Activated CD8-positive, alpha-beta T cell treated with anti-CD3 and anti-CD28 coated beads for 36 hours (primary cell): Measurements from ENCODE around the gene FOXI1. TPM values are rescaled to one million over a fixed set of nuclear protein-coding genes. Genes with fewer than 3 reads are reported as not detected.

ENCODE experiments used
- ATAC-seq: fragments of 200-7000 bp; cut with Tn5 transposase; one replicate; pipeline ENCODE4 v1.10.0; 2021; ENCODE audit warnings: mild to moderate bottlenecking, moderate library complexity
- CTCF ChIA-PET: fragments of 350-600 bp; sonication (Branson Sonifier 250); formaldehyde crosslinking; loops from one replicate; lab custom pipeline; 2021; ENCODE audit warnings: antibody characterized with exemption; lab: Charles Lee
- POLR2A ChIA-PET: fragments of 350-600 bp; sonication (Branson Sonifier 250); formaldehyde crosslinking; loops from one replicate; lab custom pipeline; 2021; ENCODE audit warnings: antibody characterized with exemption; lab: Charles Lee
- DNase-seq: peaks from one replicate; pipeline ENCODE4 v3.0.0-alpha.2; 2020
- H3K27ac Mint-ChIP-seq: one replicate; pipeline ENCODE4 v1.8.0; 2021; ENCODE audit warnings: mild to moderate bottlenecking, mixed read lengths
- H3K27me3 Mint-ChIP-seq: one replicate; pipeline ENCODE4 v1.8.0; 2021; ENCODE audit warnings: mixed read lengths
- H3K36me3 Mint-ChIP-seq: one replicate; pipeline ENCODE4 v1.8.0; 2021; ENCODE audit warnings: low read depth, mixed read lengths
- H3K4me1 Mint-ChIP-seq: one replicate; pipeline ENCODE4 v1.8.0; 2021; ENCODE audit warnings: low read depth, mixed read lengths
- H3K4me3 Mint-ChIP-seq: one replicate; pipeline ENCODE4 v1.8.0; 2021; ENCODE audit warnings: mild to moderate bottlenecking, moderate library complexity, mixed read lengths
- H3K9me3 Mint-ChIP-seq: one replicate; pipeline ENCODE4 v1.8.0; 2021; ENCODE audit warnings: mixed read lengths
- CTCF ChIP-seq: fragments of 200-600 bp; IDR thresholded peaks from one replicate; pipeline ENCODE4 v1.8.0; 2022; ENCODE audit warnings: antibody characterized with exemption, mild to moderate bottlenecking
- intact Hi-C: fragments of 100-400 bp; cut with micrococcal nuclease; formaldehyde crosslinking; loops from one replicate; pipeline ENCODE4 v1.10.0; 2022
- total RNA-seq, 2 experiments: library from RNA; stranded (reverse); gene quantifications; one replicate each; pipeline ENCODE4 v1.2.3, GENCODE V29; 2021

Gene FOXI1
- total RNA-seq, 2 experiments from 2014 or later, result not detected

- Mint-ChIP-seq H3K27me3 (no peaks in the 10 kb centered on the region), H3K4me3 (no peak overlapping the region), H3K9me3 (no peaks in the 10 kb centered on the region), H3K36me3 (peaks cover 65% of the 10 kb centered on the region), H3K4me1 (peaks cover 7% of the 10 kb centered on the region), H3K27ac (no peak overlapping the region)
- DNase-seq (no peak), ATAC-seq (no peak)
- ChIA-PET POLR2A (no interaction called here), CTCF (interaction anchor here (1.4 kb wide), 1 partner anchor 17 kb away, joined by 3 read pairs; no protein-coding TSS in a partner anchor)
- no peak for TF ChIP-seq CTCF
- intact Hi-C loops, result no loop called here
Observed at GRCh38 chr5:170075696-170076095, 30.0 kb upstream of the FOXI1 start.

GRCh38 chr5:170076211-170076610 is 29.5 kb upstream of the FOXI1 start:
- Mint-ChIP-seq H3K4me1 (peaks cover 7% of the 10 kb centered on the region), H3K9me3 (no peaks in the 10 kb centered on the region), H3K27ac (no peak overlapping the region), H3K4me3 (no peak overlapping the region), H3K27me3 (no peaks in the 10 kb centered on the region), H3K36me3 (peaks cover 65% of the 10 kb centered on the region)
- POLR2A ChIA-PET, result no interaction called here
- CTCF ChIA-PET, result interaction anchor here (1.4 kb wide), 1 partner anchor 16 kb away, joined by 3 read pairs; no protein-coding TSS in a partner anchor
- DNase-seq, result no peak
- ATAC-seq, result no peak
- intact Hi-C loops, result no loop called here
- no peak for TF ChIP-seq CTCF

GRCh38 chr5:170076739-170077138 is 29.0 kb upstream of the FOXI1 start:
- CTCF ChIA-PET, result no interaction called here
- DNase-seq, result no peak
- no peaks in the 10 kb centered on the region for H3K27me3 Mint-ChIP-seq
- H3K4me3 Mint-ChIP-seq, result no peak overlapping the region
- ATAC-seq, result no peak
- TF ChIP-seq CTCF, result no peak
- H3K36me3 Mint-ChIP-seq, result peaks cover 62% of the 10 kb centered on the region
- no peaks in the 10 kb centered on the region for H3K9me3 Mint-ChIP-seq
- POLR2A ChIA-PET, result no interaction called here
- H3K27ac Mint-ChIP-seq, result peak overlapping the region; percentile 27
- intact Hi-C loops, result no loop called here
- H3K4me1 Mint-ChIP-seq, result peaks cover 7% of the 10 kb centered on the region

- POLR2A ChIA-PET, result no interaction called here
- intact Hi-C loops, result no loop called here
- peaks cover 63% of the 10 kb centered on the region for H3K36me3 Mint-ChIP-seq
Observed at GRCh38 chr5:170077526-170077925, 28.2 kb upstream of the FOXI1 start.

GRCh38 chr5:170078458-170078857 is 27.2 kb upstream of the FOXI1 start:
- ATAC-seq (no peak), DNase-seq (no peak)
- no peak for TF ChIP-seq CTCF
- POLR2A ChIA-PET, result no interaction called here
- Mint-ChIP-seq H3K27ac (peak overlapping the region; percentile 2), H3K27me3 (no peaks in the 10 kb centered on the region), H3K36me3 (peaks cover 69% of the 10 kb centered on the region), H3K4me1 (peaks cover 7% of the 10 kb centered on the region), H3K4me3 (no peak overlapping the region), H3K9me3 (no peaks in the 10 kb centered on the region)
- intact Hi-C loops, result no loop called here
- CTCF ChIA-PET, result interaction anchor here (0.9 kb wide), 1 partner anchor 22 kb away, joined by 3 read pairs; no protein-coding TSS in a partner anchor

More at GRCh38 chr5:170077526-170077925, 28.2 kb upstream of the FOXI1 start:
- CTCF ChIA-PET, result no interaction called here
- Mint-ChIP-seq H3K4me1 (peaks cover 7% of the 10 kb centered on the region), H3K27me3 (no peaks in the 10 kb centered on the region), H3K4me3 (no peak overlapping the region), H3K9me3 (no peaks in the 10 kb centered on the region), H3K27ac (no peak overlapping the region)
- no peak for ATAC-seq
- no peak for DNase-seq
- no peak for TF ChIP-seq CTCF
